ENCODE data around the gene WDR74. TPM values are rescaled to one million over a fixed set of nuclear protein-coding genes. Genes with fewer than 3 reads are reported as not detected.
"Not testable (repeated sequence)": the region's sequence is repeated elsewhere in the genome, so short reads cannot be mapped to it uniquely, and the experiment has no call there.

WDR74 gene
- total RNA-seq, 1 experiment from 2014 or later, result 155 TPM

GRCh38 chr11:62846177-62846576 is 6.8 kb upstream of the WDR74 start:
- Histone ChIP-seq H3K9me3 (ENCODE audit: low read depth, low read length, poor library complexity, severe bottlenecking) (no peaks in the 10 kb centered on the region), H3K27ac (ENCODE audit: low read depth, low read length, poor library complexity, severe bottlenecking) (no peak overlapping the region), H3K4me1 (ENCODE audit: insufficient read depth, low read length, poor library complexity, severe bottlenecking) (peaks cover 13% of the 10 kb centered on the region), H3K4me3 (ENCODE audit: low read depth, low read length, poor library complexity, severe bottlenecking) (no peak overlapping the region), H3K27me3 (replicated peaks; ENCODE audit: insufficient read depth, low read depth, low read length, poor library complexity) (no peaks in the 10 kb centered on the region), H3K36me3 (ENCODE audit: insufficient read depth, low read length, poor library complexity, severe bottlenecking) (peaks cover 1% of the 10 kb centered on the region)
- DNase-seq (ENCODE audit: low spot score), result no peak
- ChIA-PET POLR2A (ENCODE audit: low non-redundant PET) (no interaction called here), CTCF (no interaction called here)
- TF ChIP-seq EZH2 (IDR thresholded peaks at IDR 0.05; ENCODE audit: borderline replicate concordance, low read depth, low read length, poor library complexity, severe bottlenecking) (no peak), CTCF (conservative IDR thresholded peaks at IDR 0.05; ENCODE audit: low read depth, low read length) (no peak)
- no TSS peak for BruUV-seq (replicated peaks)
- intact Hi-C loops (cut with micrococcal nuclease; ENCODE audit: unreplicated experiment), result no loop called here

- intact Hi-C loops (cut with micrococcal nuclease; ENCODE audit: unreplicated experiment), result loop anchor here (5.0 kb wide), 1 partner anchor 57 kb away; the partner anchor contains the start of gene TMEM179B
- ChIA-PET POLR2A (ENCODE audit: low non-redundant PET) (no interaction called here), CTCF (no interaction called here)
- no peaks in the 10 kb centered on the region for H3K27me3 ChIP-seq (replicated peaks; ENCODE audit: insufficient read depth, low read depth, low read length, poor library complexity)
- peaks cover 13% of the 10 kb centered on the region for H3K4me1 ChIP-seq (ENCODE audit: insufficient read depth, low read length, poor library complexity, severe bottlenecking)
- H3K27ac ChIP-seq (ENCODE audit: low read depth, low read length, poor library complexity, severe bottlenecking), result no peak overlapping the region
- TF ChIP-seq EZH2 (IDR thresholded peaks at IDR 0.05; ENCODE audit: borderline replicate concordance, low read depth, low read length, poor library complexity, severe bottlenecking) (no peak), CTCF (conservative IDR thresholded peaks at IDR 0.05; ENCODE audit: low read depth, low read length) (no peak)
- no peak for DNase-seq (ENCODE audit: low spot score)
- H3K9me3 ChIP-seq (ENCODE audit: low read depth, low read length, poor library complexity, severe bottlenecking), result no peaks in the 10 kb centered on the region
- H3K36me3 ChIP-seq (ENCODE audit: insufficient read depth, low read length, poor library complexity, severe bottlenecking), result no peaks in the 10 kb centered on the region
- no peak overlapping the region for H3K4me3 ChIP-seq (ENCODE audit: low read depth, low read length, poor library complexity, severe bottlenecking)
- no TSS peak for BruUV-seq (replicated peaks)
These were observed 4.8 kb upstream of the WDR74 start for GRCh38 chr11:62844154-62844553.

GRCh38 chr11:62843466-62843865 is 4.1 kb upstream of the WDR74 start:
- BruUV-seq (replicated peaks), result no TSS peak
- TF ChIP-seq EZH2 (IDR thresholded peaks at IDR 0.05; ENCODE audit: borderline replicate concordance, low read depth, low read length, poor library complexity, severe bottlenecking) (no peak), CTCF (conservative IDR thresholded peaks at IDR 0.05; ENCODE audit: low read depth, low read length) (no peak)
- POLR2A ChIA-PET (ENCODE audit: low non-redundant PET), result no interaction called here
- peaks cover 15% of the 10 kb centered on the region for H3K4me1 ChIP-seq (ENCODE audit: insufficient read depth, low read length, poor library complexity, severe bottlenecking)
- DNase-seq (ENCODE audit: low spot score), result no peak
- CTCF ChIA-PET, result no interaction called here
- no peaks in the 10 kb centered on the region for H3K9me3 ChIP-seq (ENCODE audit: low read depth, low read length, poor library complexity, severe bottlenecking)
- H3K27me3 ChIP-seq (replicated peaks; ENCODE audit: insufficient read depth, low read depth, low read length, poor library complexity), result no peaks in the 10 kb centered on the region
- intact Hi-C loops (cut with micrococcal nuclease; ENCODE audit: unreplicated experiment), result loop anchor here (5.0 kb wide), 1 partner anchor 56 kb away; the partner anchor contains the start of gene TMEM179B
- H3K27ac ChIP-seq (ENCODE audit: low read depth, low read length, poor library complexity, severe bottlenecking), result peak overlapping the region; percentile 31
- H3K4me3 ChIP-seq (ENCODE audit: low read depth, low read length, poor library complexity, severe bottlenecking), result no peak overlapping the region
- H3K36me3 ChIP-seq (ENCODE audit: insufficient read depth, low read length, poor library complexity, severe bottlenecking), result no peaks in the 10 kb centered on the region

GRCh38 chr11:62842891-62843290 is 3.5 kb upstream of the WDR74 start:
- H3K27me3 ChIP-seq (replicated peaks; ENCODE audit: insufficient read depth, low read depth, low read length, poor library complexity); CTCF ChIA-PET; DNase-seq (ENCODE audit: low spot score); BruUV-seq (replicated peaks); H3K36me3 ChIP-seq (ENCODE audit: insufficient read depth, low read length, poor library complexity, severe bottlenecking); H3K9me3 ChIP-seq (ENCODE audit: low read depth, low read length, poor library complexity, severe bottlenecking): not testable (repeated sequence)
- H3K4me1 ChIP-seq (ENCODE audit: insufficient read depth, low read length, poor library complexity, severe bottlenecking), result peaks cover 17% of the 10 kb centered on the region
- intact Hi-C loops (cut with micrococcal nuclease; ENCODE audit: unreplicated experiment), result loop anchor here (5.0 kb wide), 1 partner anchor 56 kb away; the partner anchor contains the start of gene TMEM179B
- POLR2A ChIA-PET (ENCODE audit: low non-redundant PET), result interaction anchor here (0.6 kb wide), 1 partner anchor 32 kb away, joined by 7 read pairs; no protein-coding TSS in a partner anchor
- peak overlapping the region; percentile 99 for H3K27ac ChIP-seq (ENCODE audit: low read depth, low read length, poor library complexity, severe bottlenecking)
- H3K4me3 ChIP-seq (ENCODE audit: low read depth, low read length, poor library complexity, severe bottlenecking), result peak overlapping the region; percentile 44
